Measurements from ENCODE around the gene UBE3C.
A peak's percentile ranks its signal among the peaks of the same experiment; 100 is the strongest.
"Not testable (repeated sequence)": the region's sequence is repeated elsewhere in the genome, so short reads cannot be mapped to it uniquely, and the experiment has no call there.

Gene UBE3C

DNA sequence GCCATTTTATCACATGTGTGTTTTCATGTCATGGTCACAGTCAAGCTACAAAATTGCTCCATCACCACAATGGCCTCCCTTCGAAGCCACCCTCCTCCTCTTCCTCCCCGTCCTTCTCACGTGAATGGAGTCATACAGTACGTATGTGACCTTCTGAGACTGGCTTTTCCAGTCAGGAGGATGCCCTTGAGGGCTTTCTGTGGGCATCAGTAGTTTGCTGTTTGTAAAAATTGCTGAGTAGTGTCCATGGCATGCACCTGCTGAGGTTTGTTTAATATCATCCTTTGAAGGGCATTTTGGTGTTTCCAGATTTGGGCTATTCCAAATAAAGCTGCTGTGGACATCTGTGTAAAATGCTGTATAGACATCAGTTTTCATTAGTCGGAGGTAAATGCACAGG lies 5.9 kb upstream of the UBE3C start:
- no peak for DNase-seq

DNA sequence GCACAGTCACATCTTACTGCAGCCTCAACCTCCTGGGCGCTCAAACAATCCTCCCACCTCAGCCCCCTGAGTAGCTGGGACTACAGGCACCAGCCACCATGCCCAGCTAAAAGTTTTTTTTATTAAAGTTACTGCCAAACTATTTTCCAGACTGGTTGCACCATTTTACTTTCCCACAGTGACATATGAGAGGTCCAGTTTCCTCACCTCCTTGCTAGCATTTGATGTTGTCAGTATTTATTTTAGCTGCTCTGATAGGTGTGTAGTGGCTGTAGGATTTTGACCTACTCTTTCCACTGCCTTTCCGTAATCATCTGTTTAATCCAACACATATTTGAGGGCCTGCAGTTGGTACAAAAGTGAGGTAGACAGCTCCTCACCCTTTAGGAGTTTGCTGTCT lies 5.4 kb upstream of the UBE3C start:
- no peak for DNase-seq

DNA sequence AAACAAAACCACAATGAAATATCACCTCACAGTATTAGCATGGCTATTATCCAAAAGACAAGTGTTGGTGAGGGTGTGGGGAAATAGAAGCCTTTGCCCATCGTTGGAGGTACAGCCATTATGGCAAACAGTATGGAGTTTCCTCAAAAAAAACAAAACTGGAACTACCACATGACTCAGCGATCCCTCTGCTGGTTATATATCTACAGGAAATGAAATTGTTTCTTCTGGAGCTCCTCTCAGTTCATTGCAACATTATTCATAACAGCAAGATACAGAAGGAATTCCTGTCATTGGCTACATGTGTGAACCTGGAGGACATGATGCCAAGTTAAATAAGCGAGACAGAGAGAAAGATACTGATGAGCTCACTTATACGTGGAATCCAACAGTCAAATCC lies 2.4 kb upstream of the UBE3C start:
- DNase-seq: no peak

DNA sequence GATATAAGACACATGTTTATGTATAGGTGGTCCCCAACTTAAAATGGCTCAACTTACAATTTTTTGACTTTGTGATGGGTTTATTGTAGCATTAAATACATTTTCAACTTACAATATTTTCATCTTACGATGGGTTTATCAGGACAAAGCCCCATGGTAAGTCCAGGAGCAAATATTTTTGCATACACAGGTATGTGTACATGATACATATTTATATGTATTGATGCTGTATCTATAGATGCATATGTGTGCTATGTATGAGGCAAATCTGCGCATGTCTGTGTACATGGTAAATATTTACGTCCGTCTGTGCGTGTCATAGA lies 664 bp upstream of the UBE3C start:
- DNase-seq: no peak

DNA sequence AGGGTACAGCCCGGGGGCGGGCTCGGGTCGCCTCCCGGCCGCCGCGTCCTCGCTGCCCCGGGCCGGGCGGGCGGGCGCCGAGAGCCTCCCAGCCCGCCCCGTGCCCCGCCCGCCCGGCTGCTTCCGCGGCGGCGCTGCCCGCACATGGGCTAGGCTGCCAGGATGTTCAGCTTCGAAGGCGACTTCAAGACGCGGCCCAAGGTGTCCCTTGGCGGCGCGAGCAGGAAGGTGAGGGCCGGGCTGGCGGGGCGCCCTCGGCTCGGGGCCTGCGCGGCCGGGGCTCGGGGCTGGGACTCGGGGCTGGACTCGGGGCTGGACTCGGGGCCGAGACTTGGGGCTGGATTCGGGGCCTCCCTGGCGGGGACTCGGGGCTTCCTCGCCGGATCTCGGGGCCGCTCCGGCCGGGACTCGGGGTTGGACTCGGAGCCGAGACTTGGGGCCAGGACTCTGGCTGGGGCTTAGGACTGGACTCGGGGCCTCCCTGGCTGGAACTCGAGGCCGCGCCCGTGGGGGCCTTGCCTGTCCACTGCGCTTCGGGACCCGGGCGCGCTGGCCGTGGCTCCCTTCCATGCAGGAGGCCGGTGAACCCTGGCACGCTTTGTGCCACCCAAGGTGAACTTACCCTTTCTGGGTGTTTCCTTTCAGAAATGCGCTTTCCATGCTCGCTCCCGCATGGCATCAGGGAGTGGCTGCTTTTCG lies 534 bp downstream of the UBE3C start:
- DNase-seq: no peak

DNA sequence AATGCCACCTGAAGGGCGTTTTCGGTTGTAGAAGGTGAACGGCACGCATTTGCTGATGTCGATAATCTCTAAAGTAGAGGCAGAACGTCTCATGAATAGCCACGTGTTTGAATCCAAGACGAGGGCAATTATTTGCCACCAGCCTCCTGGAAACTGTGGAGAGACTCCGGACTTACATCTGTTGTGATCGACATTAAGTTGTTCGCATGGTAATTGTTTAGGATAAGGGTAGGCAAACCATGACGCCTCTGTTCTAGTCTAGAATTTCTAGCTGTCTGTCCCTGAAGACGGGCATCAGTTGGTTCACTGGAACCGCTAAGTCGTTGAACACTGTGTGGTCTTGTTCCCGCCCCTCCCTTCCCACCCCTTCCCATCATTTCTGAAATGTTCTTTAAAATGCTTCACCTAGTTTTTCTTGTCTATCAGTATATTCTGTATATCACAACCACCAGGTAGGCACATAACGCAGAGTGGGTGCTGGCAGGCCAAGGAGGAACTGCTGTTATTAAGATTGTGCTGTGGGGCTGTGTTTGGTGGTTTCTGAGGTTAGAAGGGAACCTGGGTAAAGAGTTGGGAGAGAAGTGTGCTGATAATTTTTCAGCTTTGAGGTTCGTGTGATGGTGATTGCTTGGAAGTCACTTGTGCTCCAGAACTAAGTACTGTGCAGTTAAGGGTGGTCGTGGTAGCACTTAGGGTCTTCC lies 1.2 kb downstream of the UBE3C start:
- DNase-seq: no peak

DNA sequence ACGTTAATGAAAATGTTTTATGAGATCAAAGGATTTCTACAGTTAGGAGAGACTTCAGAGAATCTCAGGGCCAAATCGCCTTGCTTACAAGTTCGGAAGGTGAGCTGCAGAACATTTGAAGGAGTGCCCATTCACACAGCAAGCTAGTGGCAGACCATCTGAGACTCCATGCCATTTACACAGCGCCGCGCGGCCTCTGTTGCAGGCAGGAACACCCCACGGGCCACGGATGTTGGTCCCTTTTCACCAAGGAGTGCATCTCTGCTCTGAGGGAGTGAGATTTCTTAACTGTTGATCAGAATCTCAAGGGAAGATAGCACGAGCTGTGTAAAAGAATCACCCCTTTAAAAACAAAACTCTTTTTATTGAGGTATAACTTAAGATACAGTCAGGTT lies 1.8 kb downstream of the UBE3C start:
- DNase-seq: no peak

DNA sequence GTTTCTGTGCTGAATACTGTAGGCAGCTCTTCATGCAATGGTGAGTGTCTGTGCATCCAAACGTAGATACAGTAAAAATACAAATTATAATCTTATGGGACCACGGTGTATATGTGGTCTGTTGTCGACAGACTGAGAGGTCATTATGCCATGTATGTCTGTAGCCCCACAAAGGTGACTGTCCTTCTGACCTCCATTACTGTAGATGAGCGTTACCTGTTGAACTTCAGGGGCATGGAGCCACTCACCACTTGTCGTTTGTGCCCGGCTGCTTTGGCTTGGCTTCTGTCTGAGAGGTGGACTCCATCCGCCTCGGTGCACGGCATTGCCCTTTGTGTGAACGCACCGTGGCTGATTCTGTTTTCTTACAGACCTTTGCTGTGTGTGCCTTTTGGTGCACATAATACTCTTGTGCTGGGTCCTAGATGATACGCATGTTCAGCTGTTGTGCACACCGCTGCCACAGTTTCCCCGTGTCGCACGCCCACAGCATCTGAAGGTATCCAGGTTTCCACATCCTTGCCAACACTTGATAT lies 2.9 kb downstream of the UBE3C start:
- no peak for DNase-seq

DNA sequence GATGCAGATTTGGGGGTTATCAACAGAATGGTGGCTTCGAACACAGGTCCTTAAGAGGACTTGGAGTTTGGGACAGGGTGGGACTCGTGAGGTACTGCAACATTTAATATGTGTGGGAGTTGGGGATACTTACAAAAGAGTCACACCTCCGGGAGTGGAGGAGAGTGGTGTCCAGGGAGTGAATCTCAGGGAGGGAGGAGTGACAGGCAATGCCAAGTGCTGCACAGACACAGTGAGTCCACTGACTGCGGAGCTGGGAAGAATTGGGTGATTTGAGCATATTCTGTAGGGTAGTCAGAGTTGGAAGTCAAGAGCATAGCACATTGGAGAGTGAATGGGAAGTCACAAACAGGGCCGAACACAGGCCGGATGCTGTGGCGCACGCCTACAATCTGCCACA lies 5.1 kb downstream of the UBE3C start:
- DNase-seq: no peak

DNA sequence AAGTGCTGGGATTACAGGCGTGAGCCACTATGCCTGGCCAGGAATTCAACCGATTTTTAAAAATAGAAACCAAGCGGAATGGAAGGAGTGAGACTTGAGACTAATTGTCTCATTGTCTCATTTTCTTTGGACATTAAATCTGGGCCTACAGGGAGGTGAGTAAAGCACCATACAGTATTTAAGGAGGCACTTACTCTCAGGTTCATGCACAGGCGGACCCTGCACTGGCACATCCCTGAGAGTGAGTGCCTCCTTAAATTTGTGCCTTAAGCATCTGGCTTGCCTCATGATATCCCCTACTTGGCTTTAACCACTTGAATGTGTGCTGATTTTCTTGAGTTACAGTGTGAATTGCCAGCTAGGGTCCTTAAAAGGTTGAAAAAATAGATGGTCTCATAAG lies 10.6 kb downstream of the UBE3C start:
- DNase-seq: peak; percentile 74

DNA sequence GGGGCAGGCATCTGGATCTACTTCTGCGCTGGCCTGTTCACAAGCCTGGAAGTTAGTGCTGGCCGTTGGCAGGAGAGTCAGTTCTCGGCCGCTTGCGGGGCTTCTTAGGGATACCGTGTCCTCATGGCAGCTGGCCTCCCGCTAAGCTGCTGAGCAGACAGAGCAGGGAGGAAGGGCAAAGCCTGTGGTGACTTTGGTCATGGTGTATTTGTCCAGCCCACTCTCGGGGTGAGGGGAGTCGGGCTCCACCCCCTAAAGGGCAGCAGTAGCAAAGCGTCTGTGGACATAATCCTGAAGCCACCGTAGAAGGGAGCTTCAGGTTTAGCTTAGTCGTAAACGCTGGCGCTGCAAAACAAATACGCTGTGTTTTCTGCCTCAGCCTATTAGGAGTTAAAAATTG lies 12.2 kb downstream of the UBE3C start:
- peak; percentile 14 for DNase-seq

DNA sequence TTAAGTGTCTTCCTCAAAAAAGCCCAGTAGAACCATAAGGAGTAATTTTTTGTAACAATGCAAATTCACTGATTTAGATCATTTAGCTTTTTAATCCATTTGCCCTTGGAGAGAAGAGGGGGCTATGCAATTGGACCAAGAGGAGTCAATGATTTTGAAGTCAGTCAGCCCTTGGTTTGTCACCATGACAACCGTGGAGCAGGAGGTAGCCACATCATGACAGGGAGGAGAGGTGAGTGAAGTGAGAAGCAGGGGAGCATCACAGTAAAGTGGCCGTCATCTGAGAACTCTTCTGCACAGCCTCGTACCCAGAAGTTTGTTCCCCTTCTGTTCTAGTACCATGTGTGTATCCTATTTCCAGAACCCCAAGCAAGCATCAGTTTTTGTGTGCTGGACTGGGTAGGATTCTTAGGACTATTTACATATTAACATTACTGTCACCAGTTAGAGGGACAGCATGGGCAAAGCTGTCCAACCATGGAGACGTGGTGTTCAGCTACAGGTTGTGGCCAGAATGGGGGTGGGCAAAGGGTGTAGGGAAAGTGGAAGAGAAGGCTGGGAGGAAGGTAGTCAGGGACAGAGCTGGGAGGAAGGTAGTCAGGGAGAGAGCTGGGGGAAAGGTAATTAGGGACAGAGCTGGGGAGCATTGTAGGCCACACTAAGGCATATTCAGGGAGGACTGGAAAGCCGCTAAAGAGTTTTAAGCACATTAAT lies 13.1 kb downstream of the UBE3C start:
- DNase-seq: no peak

DNA sequence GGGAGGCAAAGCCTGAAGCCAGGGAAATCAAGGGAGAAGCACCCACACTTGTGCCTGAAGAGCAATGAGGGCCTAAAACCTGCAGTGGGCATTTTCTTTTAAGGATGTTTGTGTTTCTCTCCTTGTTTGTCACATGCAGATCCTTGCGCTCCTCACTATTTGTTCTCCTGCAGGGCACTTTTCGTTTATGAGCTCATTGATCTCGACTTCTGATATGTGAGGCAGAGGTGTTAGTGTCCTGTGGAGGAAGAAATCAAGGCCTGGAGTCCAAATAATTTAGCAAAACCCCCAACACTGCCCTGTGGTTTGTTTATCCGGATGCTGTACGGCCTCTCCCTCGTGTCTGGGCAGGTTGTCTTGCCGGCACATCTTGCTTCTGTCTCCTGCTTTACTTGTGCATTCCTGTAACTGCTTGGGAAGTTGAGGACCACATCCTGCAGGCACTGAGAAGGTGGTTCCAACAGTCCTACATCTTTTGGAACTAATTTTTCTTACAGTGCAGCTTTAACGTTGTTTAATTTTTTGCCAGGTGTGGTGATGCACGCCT lies 13.7 kb downstream of the UBE3C start:
- DNase-seq: no peak

DNA sequence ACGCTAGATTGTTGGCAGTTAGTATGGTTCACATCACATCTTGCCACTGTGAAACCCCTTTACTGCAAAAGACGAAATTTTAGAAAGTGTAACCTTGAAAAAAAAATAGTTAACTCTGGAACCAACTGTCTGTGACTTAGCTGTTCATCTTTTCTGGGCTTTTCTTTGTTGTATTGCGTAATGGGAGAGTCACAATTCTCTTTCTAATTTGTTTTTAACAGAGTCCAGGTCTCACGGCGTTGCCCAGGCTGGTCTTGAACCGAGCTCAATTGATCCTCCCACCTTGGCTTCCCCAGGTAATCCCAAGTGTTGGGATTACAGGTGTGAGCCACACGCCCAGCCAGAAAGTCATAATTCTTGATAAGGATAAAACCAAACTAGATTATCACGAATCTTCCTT lies 14.5 kb downstream of the UBE3C start:
- no peak for DNase-seq

DNA sequence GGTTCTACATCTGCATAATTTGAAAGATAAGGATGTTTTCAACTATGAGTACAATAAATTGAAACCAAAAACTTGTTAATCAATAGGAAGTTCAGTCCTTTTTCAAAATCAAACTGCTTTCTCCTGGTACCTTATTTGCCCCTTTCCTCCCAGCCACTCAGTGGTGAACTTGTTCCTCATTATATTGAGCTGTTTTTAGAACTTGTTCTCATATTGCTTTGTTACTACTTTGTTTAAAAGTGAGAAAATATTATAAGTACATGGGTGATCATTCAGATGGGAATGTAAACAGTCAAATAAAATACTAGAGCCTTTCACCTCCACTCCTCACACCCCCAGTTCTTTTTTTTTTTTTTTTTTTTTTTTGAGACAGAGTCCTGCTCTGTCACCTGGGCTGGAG lies 17.2 kb downstream of the UBE3C start:
- DNase-seq: no peak

DNA sequence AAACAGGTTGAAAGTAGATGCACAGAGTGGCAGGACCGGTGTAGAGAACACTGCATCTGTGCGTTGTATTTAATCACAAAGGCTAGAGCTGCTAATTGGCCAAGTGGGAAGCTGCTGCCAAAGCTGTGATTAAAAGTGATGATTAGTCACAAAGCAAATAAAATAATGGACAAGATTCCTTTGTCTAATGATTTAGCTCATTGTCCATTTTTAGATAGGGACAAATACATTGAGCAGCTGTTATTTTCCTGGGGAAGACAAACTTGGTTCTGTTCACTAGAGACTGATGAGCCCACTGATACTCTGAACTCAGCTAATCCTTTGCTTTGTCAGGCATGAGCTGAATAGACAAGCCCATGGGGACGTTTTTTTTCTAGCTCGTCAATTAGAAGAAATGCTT lies 19.7 kb downstream of the UBE3C start:
- DNase-seq: no peak

DNA sequence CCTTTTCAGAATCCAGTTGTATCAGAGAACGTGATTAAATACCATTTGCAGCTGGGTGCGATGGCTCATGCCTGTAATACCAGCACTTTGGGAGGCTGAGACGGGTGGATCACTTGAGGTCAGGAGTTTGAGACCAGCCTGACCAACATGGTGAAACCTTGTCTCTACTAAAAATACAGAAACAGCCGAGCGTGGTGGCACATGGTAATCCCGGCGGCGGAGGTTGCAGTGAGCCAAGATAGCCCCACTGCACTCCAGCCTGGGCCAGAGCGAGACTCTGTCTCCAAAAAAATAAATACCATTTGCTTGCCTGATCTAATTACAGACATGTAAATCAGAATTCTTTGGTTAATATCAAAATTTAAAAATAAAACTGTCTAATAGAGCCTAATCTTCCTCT lies 20.8 kb downstream of the UBE3C start:
- not testable (repeated sequence) for DNase-seq

DNA sequence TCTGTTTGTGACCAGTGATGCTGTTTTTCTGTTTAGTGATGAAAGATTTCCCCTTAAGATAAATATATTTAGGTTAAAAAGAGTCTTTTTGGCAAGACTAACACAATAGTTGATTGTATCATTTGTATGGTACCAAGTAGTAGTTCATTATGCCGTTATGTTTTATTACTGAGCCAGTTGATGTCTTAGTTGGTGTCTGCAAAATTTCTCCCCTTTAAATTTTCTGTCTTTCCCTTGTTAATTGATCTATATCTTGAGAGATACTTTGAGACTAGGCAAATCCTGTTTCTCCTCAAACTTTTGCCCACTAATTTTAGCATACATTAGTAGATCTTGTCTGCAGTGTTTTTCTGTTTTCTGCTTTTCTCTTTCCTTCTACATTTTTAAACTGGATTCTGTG lies 21.7 kb downstream of the UBE3C start:
- DNase-seq: no peak

DNA sequence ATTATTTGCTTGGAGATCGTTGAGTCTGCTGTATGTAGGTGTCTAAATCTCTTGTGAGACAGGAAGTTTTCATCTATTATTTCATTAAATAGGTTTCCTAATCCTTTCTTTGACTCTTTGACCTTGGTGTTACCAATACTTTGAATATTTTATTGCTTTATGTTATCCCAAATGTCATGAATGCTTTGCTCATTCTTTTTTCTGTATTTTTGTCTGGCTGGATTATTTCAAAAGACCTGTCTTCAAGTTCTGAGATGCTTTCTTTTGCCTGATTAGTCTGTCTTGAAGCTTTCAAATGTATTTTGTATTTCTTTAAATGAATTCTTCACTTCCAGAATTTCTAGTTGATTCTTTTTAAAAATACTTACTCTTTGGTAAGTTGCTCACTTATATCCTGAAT lies 27.3 kb downstream of the UBE3C start:
- DNase-seq: no peak

DNA sequence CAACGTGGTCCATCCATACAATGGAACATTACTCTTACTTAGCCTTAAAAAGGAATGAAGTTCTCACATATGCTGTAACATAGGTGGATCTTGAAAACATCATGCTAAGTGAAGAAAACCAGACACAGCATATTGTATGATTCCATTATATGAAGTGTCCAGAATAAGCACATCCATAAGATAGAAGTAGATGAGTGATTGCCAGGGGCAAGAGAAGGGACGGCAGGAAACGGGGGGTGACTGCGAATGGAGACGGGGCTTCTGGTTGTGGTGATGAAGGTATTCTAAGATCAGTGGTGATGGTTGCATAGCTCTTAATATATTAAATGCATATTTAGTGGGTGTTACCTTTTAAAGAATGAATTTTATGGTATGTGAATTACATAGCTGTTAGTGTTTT lies 29.8 kb downstream of the UBE3C start:
- no peak for DNase-seq

DNA sequence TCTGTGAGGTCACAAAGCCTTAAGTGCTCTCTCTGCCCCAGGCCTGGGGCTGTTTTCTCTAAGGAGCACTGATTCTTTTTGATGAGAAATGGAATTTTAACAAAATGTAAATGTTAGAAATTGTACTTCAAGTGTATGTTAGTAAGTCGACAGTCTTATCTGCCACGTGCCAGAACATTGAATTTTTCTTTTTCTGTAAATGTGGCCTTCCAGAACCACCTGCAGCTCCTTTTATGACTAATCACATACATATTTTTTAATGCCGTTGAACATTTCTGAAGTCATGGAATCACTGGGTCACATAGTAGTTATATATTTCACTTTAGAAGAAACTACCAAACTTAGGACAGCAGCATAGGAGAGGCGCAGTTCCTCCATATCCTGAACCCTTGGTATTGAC lies 38.0 kb downstream of the UBE3C start:
- no peak for DNase-seq

DNA sequence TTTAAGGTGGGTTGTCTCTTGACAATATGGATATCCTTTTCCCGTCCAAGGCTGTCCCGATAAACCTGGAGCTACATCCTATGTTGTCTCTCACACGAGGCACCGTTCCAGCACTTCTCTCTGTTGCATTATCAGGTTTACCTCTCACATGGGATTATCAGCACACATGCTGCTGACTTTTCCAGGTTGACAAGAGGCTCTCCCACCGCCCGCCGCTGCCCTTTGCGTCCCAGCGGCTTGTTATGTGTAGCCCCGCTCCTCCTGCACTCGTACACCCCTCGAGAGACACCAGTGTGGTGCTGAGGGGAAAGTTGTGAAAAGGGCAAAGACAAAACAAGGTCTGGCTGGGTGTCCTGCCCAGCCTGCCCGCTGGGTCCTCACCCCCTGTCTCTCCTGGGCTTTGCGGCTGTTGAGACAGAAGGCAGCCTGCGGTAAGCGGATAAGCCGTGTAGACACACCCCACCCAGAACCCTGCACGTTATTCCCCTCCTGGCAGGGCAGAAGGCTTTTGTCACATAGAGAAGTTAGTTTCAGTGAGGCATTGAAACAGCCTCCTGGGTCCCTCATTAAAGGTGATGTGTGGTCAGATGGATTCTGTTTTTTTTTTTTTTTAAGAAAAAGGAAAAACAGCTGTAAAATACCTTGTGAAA lies 38.7 kb downstream of the UBE3C start:
- no peak for DNase-seq

DNA sequence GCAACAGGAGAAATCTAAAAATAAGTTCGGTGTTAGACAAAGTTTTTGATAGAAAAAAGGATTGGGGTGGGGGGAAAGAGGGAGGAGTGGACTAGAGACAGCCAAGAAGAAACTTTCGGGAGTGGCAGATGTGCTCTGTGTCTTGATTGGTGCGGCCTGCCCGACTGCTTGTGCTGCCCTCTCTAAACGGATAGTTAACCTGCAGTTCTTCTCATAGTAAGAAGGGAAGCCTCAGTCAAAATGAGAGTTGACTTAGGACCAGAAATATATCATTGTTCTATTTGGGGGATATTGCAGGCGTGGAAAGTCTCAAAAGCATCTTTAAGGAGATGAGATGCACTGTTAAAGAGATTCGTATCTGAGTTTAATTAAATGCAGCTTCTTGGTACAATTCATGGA lies 39.3 kb downstream of the UBE3C start:
- no peak for DNase-seq

Measured in NCI-H524 treated with DMSO at 0.1 percent for 48 hours (cell line).